ENCODE data around the gene LIMA1. TPM values are rescaled to one million over a fixed set of nuclear protein-coding genes. Genes with fewer than 3 reads are reported as not detected.
A peak's percentile ranks its signal among the peaks of the same experiment; 100 is the strongest.

Gene LIMA1
- total RNA-seq, 1 donor, result 377 TPM

- no peak for TF ChIP-seq CTCF (IDR thresholded peaks at IDR 0.05; ENCODE audit: insufficient read depth, low read depth, low read length)
- DNase-seq (ENCODE audit: low read depth), result no peak
- no peak overlapping the region for H3K4me3 ChIP-seq (ENCODE audit: low read depth, low read length)
Measured at GRCh38 chr12:50212071-50212467, 71.3 kb downstream of the LIMA1 start.

GRCh38 chr12:50211392-50212070 is 71.8 kb downstream of the LIMA1 start:
- H3K4me3 ChIP-seq (ENCODE audit: low read depth, low read length), result no peak overlapping the region
- DNase-seq (ENCODE audit: low read depth), result peak; percentile 52
- no peak for TF ChIP-seq CTCF (IDR thresholded peaks at IDR 0.05; ENCODE audit: insufficient read depth, low read depth, low read length)

- no peak overlapping the region for H3K4me3 ChIP-seq (ENCODE audit: low read depth, low read length)
- no peak for TF ChIP-seq CTCF (IDR thresholded peaks at IDR 0.05; ENCODE audit: insufficient read depth, low read depth, low read length)
- no peak for DNase-seq (ENCODE audit: low read depth)
Measured at GRCh38 chr12:50207424-50207823, 75.9 kb downstream of the LIMA1 start.

- no peak for TF ChIP-seq CTCF (IDR thresholded peaks at IDR 0.05; ENCODE audit: insufficient read depth, low read depth, low read length)
- no peak for DNase-seq (ENCODE audit: low read depth)
- H3K4me3 ChIP-seq (ENCODE audit: low read depth, low read length), result no peak overlapping the region
Measured at GRCh38 chr12:50205648-50206047, 77.7 kb downstream of the LIMA1 start.

GRCh38 chr12:50203691-50204090 is 79.6 kb downstream of the LIMA1 start:
- no peak overlapping the region for H3K4me3 ChIP-seq (ENCODE audit: low read depth, low read length)
- DNase-seq (ENCODE audit: low read depth), result no peak
- no peak for TF ChIP-seq CTCF (IDR thresholded peaks at IDR 0.05; ENCODE audit: insufficient read depth, low read depth, low read length)

- TF ChIP-seq CTCF (IDR thresholded peaks at IDR 0.05; ENCODE audit: insufficient read depth, low read depth, low read length), result no peak
- peak; percentile 90 for DNase-seq (ENCODE audit: low read depth)
Measured at GRCh38 chr12:50201987-50202521, 81.3 kb downstream of the LIMA1 start.

More at GRCh38 chr12:50201987-50202521, 81.3 kb downstream of the LIMA1 start:
- H3K4me3 ChIP-seq (ENCODE audit: low read depth, low read length), result no peak overlapping the region

Measured in fibroblast of villous mesenchyme (primary cell).